HL-60/S4 (cell line): Measurements from ENCODE around the gene KRT2.

Source experiments
- in situ Hi-C: fragments of 300-500 bp; cut with MboI; formaldehyde crosslinking; loops from 2 replicates; pipeline ENCODE4 v1.14.3; 2022; ENCODE audit warnings: low sequenced_read_pairs

The KRT2 gene

GRCh38 chr12:52667509-52667908 lies 15.5 kb upstream of the KRT2 start:
- in situ Hi-C loops: no loop called here

- in situ Hi-C loops: no loop called here
These were observed 14.5 kb upstream of the KRT2 start for GRCh38 chr12:52666471-52666870.

GRCh38 chr12:52663420-52663819 lies 11.4 kb upstream of the KRT2 start:
- in situ Hi-C loops: no loop called here

- in situ Hi-C loops: no loop called here
These were observed 10.9 kb upstream of the KRT2 start for GRCh38 chr12:52662918-52663229.

- in situ Hi-C loops: no loop called here
These were observed 10.3 kb upstream of the KRT2 start for GRCh38 chr12:52662093-52662917.

- in situ Hi-C loops: no loop called here
These were observed 9.7 kb upstream of the KRT2 start for GRCh38 chr12:52661668-52662067.

- in situ Hi-C loops: no loop called here
These were observed 9.0 kb upstream of the KRT2 start for GRCh38 chr12:52660934-52661499.

GRCh38 chr12:52659951-52660350 lies 7.9 kb upstream of the KRT2 start:
- in situ Hi-C loops: no loop called here

- in situ Hi-C loops: no loop called here
These were observed 7.4 kb upstream of the KRT2 start for GRCh38 chr12:52659395-52659794.

GRCh38 chr12:52658196-52658595 lies 6.2 kb upstream of the KRT2 start:
- in situ Hi-C loops: no loop called here

GRCh38 chr12:52657250-52657902 lies 5.4 kb upstream of the KRT2 start:
- in situ Hi-C loops: no loop called here

- in situ Hi-C loops: no loop called here
These were observed 4.6 kb upstream of the KRT2 start for GRCh38 chr12:52656616-52657015.

- in situ Hi-C loops: no loop called here
These were observed 3.7 kb upstream of the KRT2 start for GRCh38 chr12:52655720-52656124.

- in situ Hi-C loops: no loop called here
These were observed 3.2 kb upstream of the KRT2 start for GRCh38 chr12:52655251-52655650.

- in situ Hi-C loops: no loop called here
These were observed 1.4 kb downstream of the KRT2 start for GRCh38 chr12:52650520-52651081.

GRCh38 chr12:52649066-52649465 lies 2.9 kb downstream of the KRT2 start:
- in situ Hi-C loops: no loop called here

- in situ Hi-C loops: no loop called here
These were observed 3.9 kb downstream of the KRT2 start for GRCh38 chr12:52648012-52648550.

- in situ Hi-C loops: no loop called here
These were observed 4.4 kb downstream of the KRT2 start for GRCh38 chr12:52647601-52648000.

GRCh38 chr12:52646613-52647012 lies 5.4 kb downstream of the KRT2 start:
- in situ Hi-C loops: no loop called here

GRCh38 chr12:52645982-52646381 lies 6.0 kb downstream of the KRT2 start:
- in situ Hi-C loops: no loop called here

- in situ Hi-C loops: no loop called here
These were observed 6.8 kb downstream of the KRT2 start for GRCh38 chr12:52645120-52645761.
